Fibroblast of lung (primary cell): Measurements from ENCODE around the gene CILP.

ENCODE experiments used
- CTCF ChIP-seq, 2 donors: IDR thresholded peaks in 1 of 2; conservative IDR thresholded peaks in 1 of 2; 1 replicate in 1 of 2; 2 replicates in 1 of 2; pipeline ENCODE4 v1.5.1; 2011 to 2012; ENCODE audit warnings: low read length in 2 of 2, control low read depth in 1 of 2, inconsistent platforms in 1 of 2, low read depth in 1 of 2, mild to moderate bottlenecking in 1 of 2
- EZH2 ChIP-seq: IDR thresholded peaks from 2 replicates; pipeline ENCODE4 v1.5.1; 2012; ENCODE audit warnings: low read length, control low read depth, mild to moderate bottlenecking; ENCODE audit errors: missing control alignments

- TF ChIP-seq CTCF (conservative IDR thresholded peaks at IDR 0.05 in 1 of 2, IDR thresholded peaks at IDR 0.05 in 1 of 2; ENCODE audit: low read depth in 1 of 2, low read length in 2 of 2) (no peak), EZH2 (no peak)
These were observed 33.4 kb upstream of the CILP start for GRCh38 chr15:65244638-65245037.
